GM19025 (cell line): ENCODE measurements around the gene ETV5.

Experiments used
- ATAC-seq: cut with Tn5 transposase; IDR thresholded peaks from one replicate; pipeline ENCODE4 v1.9.1; 2021; ENCODE audit warnings: mild to moderate bottlenecking, low read depth, moderate library complexity; ENCODE audit not compliant: unreplicated experiment

ETV5 gene

DNA sequence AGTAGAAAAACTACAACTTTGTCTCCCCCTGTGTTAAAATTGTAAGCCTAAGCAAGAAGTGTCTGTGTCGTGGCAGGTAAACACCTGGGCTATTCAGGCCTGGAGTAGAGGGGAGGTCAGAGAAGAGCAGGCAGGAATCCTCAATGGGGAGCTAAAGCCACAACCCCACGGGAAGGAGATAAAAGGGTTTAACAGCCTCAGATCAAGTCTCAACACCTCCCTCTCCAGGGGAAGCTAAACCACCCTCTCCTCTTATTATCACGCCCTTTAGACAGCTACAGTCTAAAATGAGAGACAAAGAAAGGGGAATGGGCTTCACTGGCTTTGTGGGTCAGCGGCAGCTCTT is 11.6 kb downstream of the ETV5 start:
- no peak for ATAC-seq

DNA sequence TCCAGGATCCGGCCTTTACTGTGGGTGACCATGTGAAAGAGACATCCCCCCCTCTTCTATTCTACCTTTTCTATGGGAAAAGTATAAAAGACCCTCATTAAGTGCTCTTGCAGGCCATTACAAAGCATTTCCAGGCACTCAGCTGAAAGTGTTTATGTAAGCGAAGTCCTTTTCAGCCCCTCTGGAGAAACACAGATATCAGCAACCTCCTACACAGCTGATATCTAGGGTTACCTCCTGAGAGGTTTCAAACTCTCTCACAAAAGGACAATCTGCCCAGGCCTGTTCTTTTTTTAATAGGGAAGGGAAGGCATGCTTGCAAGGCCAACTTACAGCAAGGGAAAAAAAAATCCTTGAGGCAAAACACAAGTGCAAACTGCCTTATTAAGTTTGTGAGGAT is 12.6 kb downstream of the ETV5 start:
- no peak for ATAC-seq

DNA sequence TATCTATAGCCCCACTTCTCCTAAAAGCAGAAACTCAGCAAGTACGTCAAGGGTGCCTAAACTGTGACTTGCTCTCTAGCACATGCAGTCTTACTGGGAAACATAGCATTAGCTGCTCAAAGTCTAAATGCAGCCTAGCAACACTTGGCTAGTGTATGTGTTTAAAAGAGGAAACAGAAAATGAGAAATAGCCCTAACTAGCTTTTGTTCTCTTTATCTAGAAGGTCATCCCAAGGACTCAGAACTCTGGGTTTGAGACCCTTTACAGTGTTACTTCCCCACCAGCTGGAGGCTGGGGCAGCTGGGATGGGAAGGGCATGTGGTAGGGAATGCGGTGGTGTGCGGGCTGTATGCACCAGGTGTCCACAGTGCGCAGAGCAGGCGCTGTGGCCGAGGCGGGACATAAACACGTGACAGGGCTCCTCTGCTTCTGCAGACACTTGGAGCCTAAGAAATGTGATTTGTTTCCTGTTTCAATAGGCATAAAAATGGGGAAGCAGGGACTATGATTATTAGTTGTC is 13.3 kb downstream of the ETV5 start:
- no peak for ATAC-seq

DNA sequence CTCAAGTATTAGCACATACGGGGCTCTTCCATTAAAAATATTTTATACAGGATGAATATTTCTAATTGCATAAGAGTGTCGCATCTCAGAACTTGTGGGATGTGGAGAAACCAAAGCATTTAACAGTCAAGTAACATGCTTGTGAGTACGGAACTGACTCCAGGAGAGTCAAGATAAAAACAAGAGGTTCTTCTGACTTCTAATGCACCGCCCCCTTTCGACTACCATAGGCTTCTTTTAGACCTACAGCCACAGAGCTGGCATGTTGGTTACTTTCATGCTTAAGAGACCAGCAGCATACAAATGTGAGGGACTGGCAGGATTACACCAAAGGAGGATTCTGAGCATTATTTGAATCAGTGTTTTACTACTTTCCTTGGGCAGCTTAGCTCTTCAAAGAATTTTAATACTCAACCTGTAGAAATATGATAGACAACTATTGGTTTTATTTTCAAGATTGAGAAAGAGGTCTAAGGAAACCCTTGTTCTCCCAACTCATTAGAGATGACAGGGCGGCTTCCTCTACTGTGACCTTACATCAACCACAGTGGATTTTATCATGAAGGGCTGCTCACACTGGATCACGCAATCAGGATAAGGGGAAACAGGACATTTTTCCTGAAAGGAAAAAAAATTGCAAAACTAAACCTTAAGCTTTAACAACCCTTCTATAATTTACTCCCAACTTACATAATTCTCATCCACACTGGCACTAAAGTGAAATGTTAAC is 14.0 kb downstream of the ETV5 start:
- no peak for ATAC-seq

DNA sequence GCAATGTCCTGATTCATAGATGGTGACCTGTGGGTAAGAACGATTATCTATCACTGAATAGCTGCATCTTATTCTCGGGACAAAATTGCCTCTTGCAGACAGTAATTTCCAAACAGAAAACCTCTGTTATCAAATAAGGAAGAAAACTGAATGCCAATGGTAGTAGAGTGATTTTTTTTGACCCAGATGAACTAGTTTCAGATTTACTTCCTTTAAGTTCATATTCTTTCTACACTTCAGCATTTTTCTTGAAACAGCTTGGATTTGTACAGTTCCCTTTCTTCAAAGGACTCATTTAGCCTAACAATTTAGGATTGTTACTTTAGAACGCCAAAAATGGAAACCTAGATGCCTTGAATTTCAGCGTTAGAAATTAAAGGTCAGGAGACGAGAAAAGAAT is 14.6 kb downstream of the ETV5 start:
- ATAC-seq = no peak

DNA sequence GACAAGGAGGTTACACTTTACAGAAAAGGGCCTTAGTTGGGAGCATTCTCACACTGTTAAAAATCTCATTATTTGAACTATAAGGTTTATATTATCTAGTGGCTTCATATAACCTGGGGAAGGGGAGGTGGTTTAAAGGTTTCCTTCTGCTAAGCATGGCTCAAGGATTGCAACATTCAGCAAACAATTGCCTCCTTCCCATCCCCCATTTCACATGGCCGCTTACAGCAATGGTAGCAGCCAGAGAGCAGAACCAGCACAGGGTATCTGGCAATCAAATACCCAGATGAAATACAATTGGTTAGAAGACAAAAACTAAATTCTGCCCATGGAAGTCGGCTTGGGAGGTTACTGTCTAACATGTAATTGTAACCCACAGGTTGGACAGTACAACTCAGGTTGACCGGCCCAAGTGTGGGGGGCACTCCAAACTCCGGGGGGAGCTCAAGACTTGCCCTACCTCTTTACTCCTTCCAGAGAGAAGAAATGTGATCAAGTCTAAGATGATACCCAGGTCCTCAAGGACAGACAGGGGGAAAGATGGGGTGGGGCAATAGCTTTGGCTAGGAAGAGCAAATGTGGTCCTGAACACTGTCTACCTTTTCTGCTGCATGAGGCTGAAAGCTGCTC is 15.5 kb downstream of the ETV5 start:
- no peak for ATAC-seq

DNA sequence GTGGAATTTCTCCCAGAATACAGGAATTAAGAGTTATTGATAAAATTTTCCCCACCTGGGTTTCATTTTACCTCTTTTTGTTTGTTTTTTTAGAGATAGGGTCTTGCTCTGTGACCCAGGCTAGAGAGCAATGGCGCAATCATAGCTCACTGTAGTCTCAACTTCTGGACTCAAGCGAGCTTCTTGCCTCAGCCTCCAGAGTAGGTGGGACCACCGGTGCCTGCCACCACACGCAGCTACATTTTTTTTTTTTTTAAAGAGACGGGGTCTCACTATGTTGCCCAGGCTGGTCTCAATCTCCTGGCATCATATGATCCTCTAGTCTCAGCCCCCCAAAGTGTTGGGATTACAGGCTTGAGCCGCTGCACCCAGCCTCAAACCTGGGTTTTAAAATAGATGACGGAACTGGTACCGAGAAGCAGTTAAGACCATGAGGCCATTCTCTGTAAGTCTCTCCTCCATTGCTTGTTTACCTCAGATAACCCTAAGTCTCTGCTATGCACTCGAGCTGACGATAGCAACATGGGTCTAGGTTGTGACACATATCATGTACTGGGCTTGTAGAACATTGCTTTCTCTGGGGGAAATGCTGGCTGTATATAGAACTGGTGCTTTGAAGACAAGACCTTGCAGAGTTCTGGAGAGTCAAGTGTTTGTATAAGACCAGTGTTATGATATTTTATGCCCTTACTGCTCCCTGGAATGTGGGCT is 16.4 kb downstream of the ETV5 start:
- no peak for ATAC-seq

DNA sequence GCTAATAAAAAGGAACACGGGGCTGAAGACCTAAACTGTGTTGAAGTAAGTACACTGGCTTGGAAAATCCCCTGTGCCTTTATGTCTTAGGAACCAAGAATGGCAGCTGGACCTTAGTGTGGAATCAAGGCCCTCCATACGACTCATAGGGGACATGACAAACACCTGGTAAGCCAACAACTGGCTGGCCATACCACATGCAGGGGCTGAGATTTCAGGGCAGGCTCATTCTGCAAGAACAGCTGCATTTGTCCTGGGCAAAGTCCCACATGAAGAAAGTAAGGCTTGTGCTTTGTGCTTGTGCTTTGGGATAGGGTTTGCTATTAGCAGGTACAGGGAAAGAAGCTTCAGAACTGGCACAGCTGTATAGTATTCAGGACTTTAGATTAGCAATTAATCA is 18.0 kb downstream of the ETV5 start:
- no peak for ATAC-seq

DNA sequence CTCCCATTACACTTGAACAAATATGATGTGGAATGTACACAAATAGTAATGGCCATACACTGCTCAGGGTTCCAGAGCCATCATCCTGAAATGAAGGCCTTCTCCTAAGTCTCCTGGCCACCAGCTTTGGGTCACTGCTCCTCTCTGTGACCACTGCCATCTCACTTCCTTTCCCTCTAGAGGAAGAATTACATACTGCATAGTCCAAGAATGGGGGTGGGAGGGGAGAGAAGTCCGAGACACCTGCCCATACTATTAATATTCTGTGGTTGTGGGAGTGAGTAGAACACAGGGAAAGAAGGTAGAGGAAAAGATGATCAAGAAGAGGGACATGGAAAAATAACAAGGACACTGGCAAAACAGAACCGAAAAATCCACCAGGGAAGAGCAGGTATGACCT is 20.6 kb downstream of the ETV5 start:
- no peak for ATAC-seq

DNA sequence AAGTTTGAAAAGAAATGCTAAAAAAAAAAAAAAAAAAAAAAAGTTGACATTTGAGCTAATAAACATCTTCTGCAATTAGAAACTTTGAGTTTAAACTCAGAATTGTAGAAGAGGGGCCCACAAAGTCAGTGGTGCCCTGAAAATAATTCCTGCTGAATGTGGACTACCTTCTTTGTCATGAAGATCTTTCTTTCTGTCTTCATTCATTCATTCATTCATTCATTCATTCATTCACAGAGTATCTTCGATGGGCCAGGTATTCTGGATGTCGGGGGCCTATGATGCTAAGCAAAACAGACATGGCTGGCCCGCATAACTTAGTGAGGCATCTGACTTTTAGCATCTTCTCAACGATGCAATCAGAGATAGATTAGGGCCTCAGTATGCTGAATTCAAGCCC is 24.6 kb downstream of the ETV5 start:
- no peak for ATAC-seq

DNA sequence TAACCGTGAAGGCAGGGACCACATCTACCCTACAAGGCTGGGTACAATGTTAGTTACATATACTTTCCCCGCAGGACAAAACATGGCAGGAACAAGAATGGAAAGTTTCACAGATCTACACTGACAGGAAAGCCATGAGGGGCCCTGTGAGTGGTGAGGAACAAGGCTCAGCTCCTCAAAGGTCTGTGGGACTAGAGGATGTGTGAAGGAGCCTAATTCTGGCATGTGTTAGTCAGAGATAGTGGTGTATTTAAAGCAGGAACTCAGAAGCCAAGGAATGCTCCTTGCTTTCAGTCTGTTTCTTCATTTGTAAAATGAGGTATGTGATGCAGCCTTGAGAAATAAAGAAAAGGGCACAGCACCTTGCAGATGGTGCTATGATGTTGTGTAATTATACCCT is 25.1 kb downstream of the ETV5 start:
- ATAC-seq = no peak

DNA sequence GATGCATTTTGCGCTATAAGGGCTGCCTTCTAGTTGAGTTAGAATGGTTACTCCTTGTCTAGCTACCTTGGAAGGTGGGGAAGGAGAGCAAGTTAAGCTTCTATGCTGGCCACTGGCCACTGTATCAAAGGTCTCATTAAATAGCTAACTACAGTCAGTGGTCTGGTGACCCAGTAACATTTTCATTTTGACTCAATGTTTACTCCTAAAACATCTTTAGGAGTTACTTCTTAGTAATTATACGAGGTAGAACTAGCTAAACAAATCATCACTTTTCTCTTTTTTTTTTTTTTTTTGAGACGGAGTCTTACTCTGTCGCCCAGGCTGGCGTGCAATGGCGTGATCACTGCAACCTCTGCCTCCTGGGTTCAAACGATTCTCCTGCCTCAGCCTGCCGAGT is 26.7 kb downstream of the ETV5 start:
- no peak for ATAC-seq

DNA sequence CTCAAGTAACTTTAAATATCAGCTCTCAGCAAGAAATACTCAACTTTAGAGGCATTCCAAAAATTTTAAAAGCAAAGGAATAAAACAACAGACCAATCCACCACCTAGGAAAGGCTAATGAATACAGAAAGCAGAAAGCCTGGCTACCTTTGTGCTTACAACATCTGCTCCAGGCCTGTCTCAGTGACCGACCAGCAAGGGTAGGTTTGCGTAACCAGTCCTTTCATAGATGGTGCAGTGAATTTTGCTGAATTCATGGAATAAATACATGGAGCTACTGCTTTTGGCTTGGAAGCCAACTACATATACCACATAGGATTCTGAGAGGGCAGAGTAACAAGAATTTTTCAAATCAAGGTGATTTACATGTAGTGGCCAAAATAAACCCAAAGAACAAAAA is 27.2 kb downstream of the ETV5 start:
- ATAC-seq = no peak

DNA sequence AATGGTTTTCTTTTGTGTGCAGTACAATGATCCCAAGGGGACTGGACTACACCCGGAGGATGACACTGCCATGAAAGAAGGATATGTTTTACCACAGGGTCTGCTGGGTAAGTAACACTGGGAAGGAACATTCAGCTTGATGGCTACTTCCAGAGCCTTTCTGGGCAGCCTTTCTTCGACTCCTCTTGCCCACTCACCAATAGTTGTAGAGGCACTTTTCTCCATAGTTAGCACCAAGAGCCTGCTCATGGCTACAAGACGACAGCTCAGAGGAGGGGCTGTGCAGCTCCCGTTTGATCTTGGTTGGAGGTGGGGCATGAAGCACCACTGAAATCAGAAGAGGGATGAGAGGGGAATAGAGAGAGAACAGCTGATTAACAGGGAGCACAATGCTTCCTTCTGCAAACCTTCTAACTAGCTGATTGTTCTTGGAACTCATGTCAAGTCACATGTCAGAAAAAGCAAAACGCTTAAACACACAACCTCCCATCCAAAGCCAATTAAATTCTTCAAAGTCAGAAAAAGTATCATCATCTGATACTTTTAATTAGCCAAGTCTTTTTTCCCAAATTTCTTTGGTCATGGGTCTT is 27.9 kb downstream of the ETV5 start:
- no peak for ATAC-seq

DNA sequence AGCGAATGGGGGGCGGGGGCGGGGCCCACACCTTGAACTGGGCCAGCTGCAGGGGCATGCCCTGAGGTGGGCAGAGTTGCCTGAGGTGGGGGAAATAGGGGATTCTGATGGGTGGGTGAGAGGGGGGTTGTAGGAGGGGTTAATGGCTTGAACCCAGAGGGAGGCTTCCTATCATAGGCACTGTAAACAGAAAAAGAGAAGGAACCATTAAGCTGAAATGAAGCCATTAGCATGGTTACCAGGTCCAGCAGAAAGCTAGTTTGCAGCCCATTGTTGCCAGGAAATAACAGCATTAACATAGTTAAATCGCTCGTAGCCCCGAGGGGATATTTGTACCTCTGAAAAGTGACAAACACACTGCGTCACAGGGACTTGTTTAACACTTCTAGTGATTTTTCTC is 29.0 kb downstream of the ETV5 start:
- ATAC-seq = no peak

DNA sequence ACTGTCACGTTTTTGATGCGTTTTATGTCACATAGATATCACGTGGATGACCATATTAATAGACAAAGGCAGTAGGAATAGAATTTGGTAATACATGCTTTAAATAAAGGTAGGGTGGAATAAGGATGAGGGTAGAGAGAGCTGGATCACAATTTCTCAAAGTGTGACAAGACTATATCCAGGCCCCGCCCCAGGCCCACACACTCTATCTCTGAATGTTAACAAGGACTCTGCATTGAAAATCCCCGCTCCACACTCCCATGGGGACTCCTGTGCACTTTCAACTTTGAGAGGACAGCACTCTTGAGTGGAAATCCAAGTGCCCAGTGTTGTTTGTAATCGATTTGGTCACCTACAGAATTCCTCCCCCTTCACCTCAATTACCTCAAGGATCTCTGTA is 31.4 kb downstream of the ETV5 start:
- ATAC-seq = no peak

DNA sequence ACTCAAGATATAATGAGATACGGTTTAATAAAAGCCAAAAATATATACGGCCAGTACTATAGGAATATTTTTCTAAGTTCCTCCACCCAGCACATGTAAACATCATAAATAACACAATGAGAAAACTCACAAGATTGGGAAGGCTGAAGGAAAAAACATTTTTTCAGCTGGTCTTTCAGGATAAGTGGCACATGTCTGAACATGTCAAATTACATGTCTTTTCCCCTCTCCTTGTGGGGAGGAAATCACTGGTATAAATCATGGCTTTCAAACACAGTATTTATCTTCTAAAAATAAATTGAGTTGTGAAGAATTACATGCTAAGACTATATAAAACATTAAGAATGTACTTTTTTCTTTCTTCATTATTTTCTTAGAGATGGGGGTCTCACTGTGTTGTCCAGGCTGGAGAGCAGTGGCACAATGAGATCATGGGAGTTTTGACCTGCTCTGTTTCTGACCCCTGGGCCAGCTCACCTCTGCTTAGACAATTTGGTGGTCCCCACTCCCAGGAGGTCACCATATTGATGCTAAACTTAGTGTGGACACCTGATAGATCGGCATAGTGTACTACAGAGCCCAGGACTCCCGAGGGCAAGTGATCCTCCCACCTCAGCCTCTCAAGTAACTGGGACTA is 32.8 kb downstream of the ETV5 start:
- ATAC-seq = no peak

DNA sequence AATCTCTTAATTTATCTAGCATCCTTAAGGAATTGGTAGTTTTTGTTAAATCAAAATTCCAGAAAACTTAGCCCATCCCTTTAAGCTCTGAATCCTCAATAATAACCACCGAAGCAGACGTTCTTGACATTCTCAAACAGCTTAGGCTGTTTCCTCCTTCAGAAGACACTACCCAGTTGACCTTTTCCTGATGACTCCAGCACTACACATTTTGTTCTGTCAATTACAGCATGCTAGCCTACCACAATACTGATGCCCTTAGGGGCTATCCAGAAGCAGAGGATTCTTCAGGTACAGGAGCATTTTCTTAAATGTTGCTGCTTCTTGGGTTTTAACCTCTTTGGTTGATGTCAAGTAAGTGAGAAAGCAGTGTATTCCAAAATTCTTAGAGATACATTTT is 33.4 kb downstream of the ETV5 start:
- ATAC-seq = no peak

DNA sequence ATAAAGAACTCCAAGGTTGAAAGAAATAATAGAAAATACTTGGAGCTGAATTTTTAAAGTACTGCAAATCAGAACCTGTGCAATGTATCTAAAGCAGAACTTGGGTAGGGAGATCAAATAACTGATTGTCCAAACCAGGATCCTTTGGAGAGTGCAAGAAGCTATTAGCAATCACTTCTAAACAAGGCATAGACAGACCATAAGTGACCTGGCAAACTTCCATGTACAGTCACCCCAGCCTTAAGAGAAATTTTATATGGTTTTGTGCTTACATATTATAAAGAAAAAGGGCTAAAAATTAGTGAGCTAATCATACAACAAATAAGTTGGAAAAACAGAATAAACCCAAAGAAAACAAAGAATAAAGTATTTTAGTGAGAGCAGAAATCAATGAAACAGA is 35.2 kb downstream of the ETV5 start:
- ATAC-seq = no peak

DNA sequence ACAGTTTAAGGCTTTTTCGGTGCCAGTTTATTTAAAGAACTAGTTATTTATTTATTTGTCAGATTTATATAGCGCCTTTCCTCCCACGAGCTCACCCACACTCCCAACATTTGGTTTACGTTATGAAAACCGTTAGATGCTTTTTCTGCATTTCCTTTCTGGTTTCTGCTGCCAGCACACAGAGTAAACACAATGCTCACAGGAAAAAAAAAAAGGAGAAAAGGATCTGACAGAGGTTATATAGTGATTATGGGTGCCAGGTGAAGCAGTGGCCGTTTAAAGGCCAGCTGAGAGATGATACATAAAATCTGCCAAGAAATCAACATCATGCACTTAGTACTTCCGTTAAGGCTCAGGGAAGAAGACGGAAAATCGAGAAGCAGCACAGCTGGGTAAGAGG is 37.9 kb downstream of the ETV5 start:
- no peak for ATAC-seq

DNA sequence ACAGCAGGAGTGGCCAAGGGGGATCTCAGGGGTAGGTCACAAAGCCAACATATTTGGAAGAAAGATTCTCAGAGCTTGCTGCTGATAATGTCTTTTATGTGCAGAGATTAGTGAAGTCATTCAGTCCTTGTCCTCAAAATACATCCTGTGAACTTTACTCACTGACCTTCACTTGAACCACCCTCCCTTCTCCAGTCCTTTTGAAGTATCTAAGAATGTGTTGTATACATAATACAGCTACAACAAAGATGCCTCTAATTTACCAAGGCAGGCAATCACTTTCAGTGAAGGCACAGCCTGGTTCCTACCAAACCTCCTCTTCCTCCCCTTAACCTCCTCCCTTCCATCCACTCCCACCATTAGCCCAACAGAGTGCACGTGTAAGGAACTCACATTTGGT is 38.3 kb downstream of the ETV5 start:
- no peak for ATAC-seq
